PFSK-1 (cell line): ENCODE measurements around the gene TEX2.

Source experiments
- FOXP2 ChIP-seq: optimal IDR thresholded peaks from 2 replicates; pipeline ENCODE3; 2011; ENCODE audit warnings: borderline replicate concordance, control low read depth, inconsistent platforms; ENCODE audit not compliant: insufficient read depth; ENCODE audit errors: extremely low read length, extremely low read depth
- POLR2AphosphoS5 ChIP-seq: IDR thresholded peaks from 2 replicates; pipeline ENCODE4 v1.6.1; 2012; ENCODE audit warnings: low read depth, mild to moderate bottlenecking, control low read depth, low read length, moderate library complexity
- SIN3A ChIP-seq: IDR thresholded peaks from 2 replicates; pipeline ENCODE4 v1.6.1; 2012; ENCODE audit warnings: mild to moderate bottlenecking, low read length, moderate library complexity, borderline replicate concordance; ENCODE audit not compliant: insufficient read depth
- TAF1 ChIP-seq: IDR thresholded peaks from 2 replicates; pipeline ENCODE4 v1.6.1; 2012; ENCODE audit warnings: low read length, control low read depth, borderline replicate concordance; ENCODE audit not compliant: insufficient read depth
- TF ChIP-seq, protein P1 (sequence below), 2 experiments: IDR thresholded peaks; 2 replicates each; pipeline versions ENCODE4 v1.6.1 to v1.8.0; 2011 to 2012; ENCODE audit warnings: low read depth in 2 of 2, low read length in 2 of 2, control low read depth in 1 of 2, inconsistent platforms in 1 of 2, mild to moderate bottlenecking in 1 of 2, moderate library complexity in 1 of 2; ENCODE audit not compliant: insufficient read depth in 1 of 2

TEX2 gene

DNA sequence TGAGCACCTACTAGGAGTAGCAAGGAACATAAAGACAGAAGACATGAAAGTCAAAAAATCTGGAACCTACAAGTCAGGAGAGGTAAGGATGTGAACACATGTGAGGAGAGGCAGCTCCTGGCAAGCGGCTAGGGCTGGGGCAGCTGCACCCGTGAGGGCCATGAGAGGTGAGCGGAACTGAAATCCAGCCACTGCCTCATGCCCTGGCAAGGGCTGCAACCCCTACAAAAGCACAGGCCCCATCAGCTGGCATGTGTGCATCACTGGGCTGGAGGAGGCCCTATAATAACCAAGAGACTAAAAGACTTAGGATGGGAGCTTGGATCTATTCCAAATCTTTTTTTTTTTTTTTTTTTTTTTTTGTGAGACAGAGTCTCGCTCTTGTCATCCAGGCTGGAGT, 92.8 kb downstream of the TEX2 start:
- TF ChIP-seq TAF1 (no peak), POLR2AphosphoS5 (no peak), FOXP2 (no peak)
- TF ChIP-seq, protein P1, sequence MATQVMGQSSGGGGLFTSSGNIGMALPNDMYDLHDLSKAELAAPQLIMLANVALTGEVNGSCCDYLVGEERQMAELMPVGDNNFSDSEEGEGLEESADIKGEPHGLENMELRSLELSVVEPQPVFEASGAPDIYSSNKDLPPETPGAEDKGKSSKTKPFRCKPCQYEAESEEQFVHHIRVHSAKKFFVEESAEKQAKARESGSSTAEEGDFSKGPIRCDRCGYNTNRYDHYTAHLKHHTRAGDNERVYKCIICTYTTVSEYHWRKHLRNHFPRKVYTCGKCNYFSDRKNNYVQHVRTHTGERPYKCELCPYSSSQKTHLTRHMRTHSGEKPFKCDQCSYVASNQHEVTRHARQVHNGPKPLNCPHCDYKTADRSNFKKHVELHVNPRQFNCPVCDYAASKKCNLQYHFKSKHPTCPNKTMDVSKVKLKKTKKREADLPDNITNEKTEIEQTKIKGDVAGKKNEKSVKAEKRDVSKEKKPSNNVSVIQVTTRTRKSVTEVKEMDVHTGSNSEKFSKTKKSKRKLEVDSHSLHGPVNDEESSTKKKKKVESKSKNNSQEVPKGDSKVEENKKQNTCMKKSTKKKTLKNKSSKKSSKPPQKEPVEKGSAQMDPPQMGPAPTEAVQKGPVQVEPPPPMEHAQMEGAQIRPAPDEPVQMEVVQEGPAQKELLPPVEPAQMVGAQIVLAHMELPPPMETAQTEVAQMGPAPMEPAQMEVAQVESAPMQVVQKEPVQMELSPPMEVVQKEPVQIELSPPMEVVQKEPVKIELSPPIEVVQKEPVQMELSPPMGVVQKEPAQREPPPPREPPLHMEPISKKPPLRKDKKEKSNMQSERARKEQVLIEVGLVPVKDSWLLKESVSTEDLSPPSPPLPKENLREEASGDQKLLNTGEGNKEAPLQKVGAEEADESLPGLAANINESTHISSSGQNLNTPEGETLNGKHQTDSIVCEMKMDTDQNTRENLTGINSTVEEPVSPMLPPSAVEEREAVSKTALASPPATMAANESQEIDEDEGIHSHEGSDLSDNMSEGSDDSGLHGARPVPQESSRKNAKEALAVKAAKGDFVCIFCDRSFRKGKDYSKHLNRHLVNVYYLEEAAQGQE (IDR thresholded peaks at IDR 0.05; ENCODE audit: insufficient read depth in 1 of 2, low read depth in 2 of 2, low read length in 2 of 2) = no peak

DNA sequence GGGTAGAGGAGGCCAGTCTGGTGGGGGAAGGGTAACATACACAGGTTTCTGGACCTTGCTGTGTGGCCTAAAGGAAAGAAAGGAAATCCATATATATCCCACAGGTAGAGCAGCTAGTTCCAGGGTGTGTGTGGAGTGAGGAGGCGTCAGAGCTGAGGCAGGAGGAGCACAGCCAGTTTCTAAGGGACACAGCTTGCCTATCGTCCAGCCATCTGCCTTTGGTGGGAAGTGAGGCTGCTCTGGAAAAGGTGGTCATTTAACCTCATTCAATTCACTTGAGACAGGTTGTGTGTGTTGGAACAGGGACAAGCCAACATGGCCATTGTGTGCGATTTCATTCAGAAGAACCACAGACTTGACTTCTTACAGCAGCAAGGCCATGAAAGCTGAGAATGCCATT, 96.2 kb downstream of the TEX2 start:
- TF ChIP-seq POLR2AphosphoS5 (no peak), SIN3A (no peak), TAF1 (no peak), FOXP2 (no peak)
- TF ChIP-seq, protein P1 (IDR thresholded peaks at IDR 0.05; ENCODE audit: insufficient read depth in 1 of 2, low read depth in 2 of 2, low read length in 2 of 2) = no peak

DNA sequence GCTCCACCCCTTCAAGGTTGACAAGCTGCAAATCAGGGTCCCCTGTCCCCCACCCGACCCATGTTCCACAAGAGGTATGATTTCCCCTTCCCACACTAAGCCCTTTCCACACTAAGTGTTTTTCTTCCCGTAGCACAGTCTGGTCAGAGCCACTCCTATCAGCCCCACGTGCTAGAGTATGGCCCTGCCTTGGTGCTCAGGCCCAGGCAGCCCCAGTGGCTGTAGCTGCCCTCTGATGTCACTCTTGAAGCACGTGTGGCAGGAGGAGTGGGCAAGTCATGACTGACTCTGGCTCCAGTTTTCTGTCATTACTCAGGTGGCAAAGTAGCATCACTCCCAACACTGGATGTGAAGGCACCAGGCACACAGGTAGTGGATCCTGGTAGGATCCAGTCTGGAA, 97.7 kb downstream of the TEX2 start:
- TF ChIP-seq FOXP2 = no peak
- TF ChIP-seq SIN3A = no peak
- no peak for TF ChIP-seq TAF1
- TF ChIP-seq POLR2AphosphoS5 = no peak
- TF ChIP-seq, protein P1 (IDR thresholded peaks at IDR 0.05; ENCODE audit: insufficient read depth in 1 of 2, low read depth in 2 of 2, low read length in 2 of 2) = no peak

- TF ChIP-seq POLR2AphosphoS5 (no peak), SIN3A (no peak), TAF1 (no peak), FOXP2 (no peak)
- TF ChIP-seq, protein P1 (IDR thresholded peaks at IDR 0.05; ENCODE audit: insufficient read depth in 1 of 2, low read depth in 2 of 2, low read length in 2 of 2) = no peak
These were observed 98.3 kb downstream of the TEX2 start for GRCh38 chr17:64164596-64165285.

- TF ChIP-seq FOXP2 (no peak), POLR2AphosphoS5 (no peak), TAF1 (no peak), SIN3A (no peak)
- TF ChIP-seq, protein P1 (IDR thresholded peaks at IDR 0.05; ENCODE audit: insufficient read depth in 1 of 2, low read depth in 2 of 2, low read length in 2 of 2) = no peak
These were observed 99.6 kb downstream of the TEX2 start for GRCh38 chr17:64163468-64163867.
